Measurements from ENCODE around the gene KCNC2.
A peak's percentile ranks its signal among the peaks of the same experiment; 100 is the strongest.

The KCNC2 gene

GRCh38 chr12:75209812-75210138 lies at the start of gene KCNC2:
Gene KCNC2, minus strand, starts transcription at chr12:75209839.
- Histone ChIP-seq H3K27ac (no peak within 1 kb of the TSS), H3K4me3 (peak within 1 kb of the TSS; percentile 43)
- TF ChIP-seq CTCF (IDR thresholded peaks at IDR 0.05), result no peak
- DNase-seq (ENCODE audit: low spot score), result no peak

DNA sequence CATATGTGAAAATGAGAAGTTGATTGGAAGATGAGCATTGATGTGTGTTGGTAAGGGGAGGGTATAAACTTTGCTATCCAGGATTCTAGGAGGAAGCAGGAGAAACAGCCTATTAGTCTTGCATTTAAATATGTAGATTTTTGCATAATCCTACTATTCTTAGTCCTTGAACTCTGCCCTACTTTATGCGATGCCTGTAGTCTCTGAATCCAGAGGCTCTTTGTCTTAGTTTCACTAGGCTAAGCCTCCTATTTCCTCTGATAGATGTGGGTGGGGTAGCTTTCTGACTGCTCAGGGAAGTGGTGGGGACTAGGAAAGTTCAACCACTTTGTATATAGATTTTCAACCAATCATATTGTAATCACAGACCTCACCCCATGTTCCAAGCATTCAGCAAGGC lies 49.5 kb upstream of the KCNC2 start:
- no peak for TF ChIP-seq CTCF (IDR thresholded peaks at IDR 0.05)
- no peak overlapping the region for H3K4me3 ChIP-seq

GRCh38 chr12:75257510-75257909 lies 47.9 kb upstream of the KCNC2 start:
- no peak overlapping the region for H3K27ac ChIP-seq
- DNase-seq (ENCODE audit: low spot score), result no peak
- no peak overlapping the region for H3K4me3 ChIP-seq
- no peak for TF ChIP-seq CTCF (IDR thresholded peaks at IDR 0.05)

More for the DNA sequence above, 49.5 kb upstream of the KCNC2 start:
- DNase-seq (ENCODE audit: low spot score), result no peak
- no peak overlapping the region for H3K27ac ChIP-seq

DNA sequence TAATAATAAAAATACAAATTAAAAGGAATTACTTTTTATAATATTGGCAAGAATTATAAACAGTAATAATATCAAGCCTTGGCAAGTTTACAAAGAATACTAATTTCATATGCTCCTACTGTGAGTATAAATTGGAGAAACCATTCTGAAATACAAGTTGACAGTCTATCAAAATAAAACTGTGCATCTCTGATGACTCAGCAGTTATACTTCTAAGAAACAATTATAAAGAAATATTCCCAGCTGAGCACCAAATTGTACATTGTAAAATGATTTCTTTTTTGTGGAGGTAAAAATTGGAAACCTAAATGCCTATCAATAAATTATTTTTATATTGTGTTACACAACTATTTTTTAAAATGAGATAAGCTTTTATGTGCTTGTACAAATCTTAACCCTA lies 35.5 kb upstream of the KCNC2 start:
- no peak for DNase-seq (ENCODE audit: low spot score)
- no peak for TF ChIP-seq CTCF (IDR thresholded peaks at IDR 0.05)
- Histone ChIP-seq H3K4me3 (no peak overlapping the region), H3K27ac (no peak overlapping the region)

- no peak for TF ChIP-seq CTCF (IDR thresholded peaks at IDR 0.05)
- Histone ChIP-seq H3K27ac (no peak overlapping the region), H3K4me3 (no peak overlapping the region)
- no peak for DNase-seq (ENCODE audit: low spot score)
Observed at GRCh38 chr12:75239987-75240386, 30.3 kb upstream of the KCNC2 start.

DNA sequence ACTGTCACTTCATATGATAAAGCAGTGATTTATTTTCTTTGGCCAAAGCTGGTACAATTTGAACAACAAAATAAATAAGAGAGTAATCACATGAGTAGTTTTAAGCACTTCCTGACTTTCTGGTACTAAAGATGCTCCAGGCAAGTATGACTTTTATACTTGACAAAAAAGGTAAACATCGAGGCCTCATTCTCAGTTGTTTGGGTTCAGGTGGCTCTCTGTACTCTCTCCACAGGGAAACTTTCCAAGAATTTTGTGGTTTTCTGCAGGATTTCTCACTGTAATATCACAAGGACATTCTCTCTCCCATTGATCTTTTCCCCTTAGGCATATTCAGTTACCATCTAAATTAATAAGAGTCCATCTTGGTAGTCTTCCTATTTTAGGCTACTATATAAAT lies 26.6 kb upstream of the KCNC2 start:
- Histone ChIP-seq H3K27ac (no peak overlapping the region), H3K4me3 (no peak overlapping the region)
- TF ChIP-seq CTCF (IDR thresholded peaks at IDR 0.05), result no peak
- DNase-seq (ENCODE audit: low spot score), result no peak

DNA sequence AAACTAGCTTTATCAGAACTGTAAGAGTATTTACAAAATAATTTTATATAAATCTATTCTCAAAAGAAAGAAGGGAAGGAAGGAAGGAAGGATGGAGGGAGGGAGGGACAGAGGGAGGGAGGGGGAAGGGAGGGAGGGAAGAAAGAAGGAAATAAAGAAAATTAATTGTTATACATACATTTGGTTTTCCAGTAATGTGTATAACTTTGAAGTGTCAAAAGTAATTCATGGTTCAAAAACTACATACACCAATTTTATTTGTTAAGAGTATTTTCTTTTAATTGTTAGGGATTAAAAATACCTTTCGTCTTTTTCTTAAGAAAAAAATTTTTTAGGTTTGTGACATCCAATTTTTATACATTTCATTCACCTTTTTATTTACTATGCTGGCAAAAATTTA lies 17.5 kb upstream of the KCNC2 start:
- no peak for DNase-seq (ENCODE audit: low spot score)
- TF ChIP-seq CTCF (IDR thresholded peaks at IDR 0.05), result no peak
- Histone ChIP-seq H3K4me3 (no peak overlapping the region), H3K27ac (no peak overlapping the region)
